ENCODE data around the gene MTSS2. TPM values are rescaled to one million over a fixed set of nuclear protein-coding genes. Genes with fewer than 3 reads are reported as not detected.

MTSS2 gene
- total and polyA plus RNA-seq, 2 of the 4 experiments (the other 2 are of a cell fraction) = 9.1 to 86.2 TPM

- peak overlapping the region; percentile 57 for H3K14ac ChIP-seq (replicated peaks; ENCODE audit: low read depth, low read length)
- no peak for TF ChIP-seq MAZ (IDR thresholded peaks at IDR 0.05; ENCODE audit: borderline replicate concordance, low read depth, low read length)
- no peak for TF ChIP-seq CEBPB (IDR thresholded peaks at IDR 0.05; ENCODE audit: low read depth, low read length)
- TF ChIP-seq RAD21 (IDR thresholded peaks at IDR 0.05; ENCODE audit: low read length) = no peak
- TF ChIP-seq, protein P1, sequence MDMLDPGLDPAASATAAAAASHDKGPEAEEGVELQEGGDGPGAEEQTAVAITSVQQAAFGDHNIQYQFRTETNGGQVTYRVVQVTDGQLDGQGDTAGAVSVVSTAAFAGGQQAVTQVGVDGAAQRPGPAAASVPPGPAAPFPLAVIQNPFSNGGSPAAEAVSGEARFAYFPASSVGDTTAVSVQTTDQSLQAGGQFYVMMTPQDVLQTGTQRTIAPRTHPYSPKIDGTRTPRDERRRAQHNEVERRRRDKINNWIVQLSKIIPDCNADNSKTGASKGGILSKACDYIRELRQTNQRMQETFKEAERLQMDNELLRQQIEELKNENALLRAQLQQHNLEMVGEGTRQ (IDR thresholded peaks at IDR 0.05; ENCODE audit: low read depth, low read length) = no peak
- TF ChIP-seq NFE2L2 (IDR thresholded peaks at IDR 0.05; ENCODE audit: low read depth, low read length) = no peak
- TF ChIP-seq RCOR1 (IDR thresholded peaks at IDR 0.05; ENCODE audit: insufficient replicate concordance, low read length) = no peak
- no peak for TF ChIP-seq CHD1 (IDR thresholded peaks at IDR 0.05; ENCODE audit: low read depth, low read length)
- TF ChIP-seq SMC3 (IDR thresholded peaks at IDR 0.05; ENCODE audit: low read depth, low read length) = no peak
- TF ChIP-seq, protein P2, sequence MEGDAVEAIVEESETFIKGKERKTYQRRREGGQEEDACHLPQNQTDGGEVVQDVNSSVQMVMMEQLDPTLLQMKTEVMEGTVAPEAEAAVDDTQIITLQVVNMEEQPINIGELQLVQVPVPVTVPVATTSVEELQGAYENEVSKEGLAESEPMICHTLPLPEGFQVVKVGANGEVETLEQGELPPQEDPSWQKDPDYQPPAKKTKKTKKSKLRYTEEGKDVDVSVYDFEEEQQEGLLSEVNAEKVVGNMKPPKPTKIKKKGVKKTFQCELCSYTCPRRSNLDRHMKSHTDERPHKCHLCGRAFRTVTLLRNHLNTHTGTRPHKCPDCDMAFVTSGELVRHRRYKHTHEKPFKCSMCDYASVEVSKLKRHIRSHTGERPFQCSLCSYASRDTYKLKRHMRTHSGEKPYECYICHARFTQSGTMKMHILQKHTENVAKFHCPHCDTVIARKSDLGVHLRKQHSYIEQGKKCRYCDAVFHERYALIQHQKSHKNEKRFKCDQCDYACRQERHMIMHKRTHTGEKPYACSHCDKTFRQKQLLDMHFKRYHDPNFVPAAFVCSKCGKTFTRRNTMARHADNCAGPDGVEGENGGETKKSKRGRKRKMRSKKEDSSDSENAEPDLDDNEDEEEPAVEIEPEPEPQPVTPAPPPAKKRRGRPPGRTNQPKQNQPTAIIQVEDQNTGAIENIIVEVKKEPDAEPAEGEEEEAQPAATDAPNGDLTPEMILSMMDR (conservative IDR thresholded peaks at IDR 0.05; ENCODE audit: low read depth, low read length) = no peak
- 0 out of 2 replicates have a peak overlapping the region, but pooled peaks have one; percentile 32 for H3K23ac ChIP-seq (ENCODE audit: low read depth, low read length)
- CTCF ChIA-PET = no interaction called here
- 100% methylated on average over 2 of the region's 3 CpGs; no CpG with 5 or more reads in 1 of the 2 experiments for WGBS, 2 experiments (ENCODE audit: extremely low coverage in 2 of 2, insufficient read length in 1 of 2)
- peak overlapping the region; percentile 45 for H2BK5ac ChIP-seq (ENCODE audit: low read depth, low read length, poor library complexity, severe bottlenecking)
- peaks cover 52% of the 10 kb centered on the region for H3K4me1 ChIP-seq (ENCODE audit: control insufficient read depth, insufficient read depth, low read length)
- H3K4ac ChIP-seq (ENCODE audit: low read depth, low read length) = peak overlapping the region; percentile 97
- no peak overlapping the region for H3K4me3 ChIP-seq (ENCODE audit: insufficient read depth, low read depth, low read length)
- H4K91ac ChIP-seq (ENCODE audit: insufficient read depth, low read depth, low read length) = peak overlapping the region; percentile 99
- no peak overlapping the region for H3K56ac ChIP-seq (ENCODE audit: extremely low read depth, insufficient read depth, low read length)
- peak overlapping the region; percentile 46 for H2AK9ac ChIP-seq (replicated peaks; ENCODE audit: low read depth, low read length, poor library complexity)
- H2BK120ac ChIP-seq (ENCODE audit: low read depth, low read length) = peak overlapping the region; percentile 99
- peaks cover 0 to 43% of the 10 kb centered on the region in 2 experiments; a peak in 2 of 4 replicates for H3K79me1 ChIP-seq (ENCODE audit: low read depth in 1 of 2, low read length in 2 of 2)
- H3K9ac ChIP-seq (ENCODE audit: low read depth, low read length) = no peak overlapping the region
- no peak overlapping the region; the same call in 2 of the 3 replicates for H2BK15ac ChIP-seq (ENCODE audit: low read depth, low read length)
- peak overlapping the region; percentile 11 for H2BK20ac ChIP-seq (ENCODE audit: low read depth, low read length)
- H2AK5ac ChIP-seq (ENCODE audit: low read depth, low read length) = peak overlapping the region; percentile 100
- peaks cover 45% of the 10 kb centered on the region for H3K9me1 ChIP-seq (ENCODE audit: insufficient read depth, low read length)
- H3K27me3 ChIP-seq (ENCODE audit: control insufficient read depth, insufficient read depth, low read length) = no peaks in the 10 kb centered on the region
- H3K27ac ChIP-seq (ENCODE audit: insufficient read depth, low read length) = peak overlapping the region; percentile 80
- H3K4me2 ChIP-seq (ENCODE audit: low read depth, low read length) = no peak overlapping the region
- H3K9me3 ChIP-seq (ENCODE audit: control insufficient read depth, insufficient read depth, low read length) = no peaks in the 10 kb centered on the region
- intact Hi-C loops (cut with micrococcal nuclease) = no loop called here
- POLR2A ChIA-PET (ENCODE audit: unreplicated experiment) = no interaction called here
- H2AFZ ChIP-seq (replicated peaks; ENCODE audit: low read length, poor library complexity) = no peak overlapping the region
- dilution Hi-C loops (cut with HindIII; ENCODE audit: low sequenced_read_pairs, unreplicated experiment) = no loop called here
- H4K20me1 ChIP-seq (ENCODE audit: insufficient read depth, low read length) = no peaks in the 10 kb centered on the region
- H3K36me3 ChIP-seq (ENCODE audit: control insufficient read depth, insufficient read depth, low read length) = no peaks in the 10 kb centered on the region; the same call in 1 of the 2 replicates
- BruUV-seq (replicated peaks) = no TSS peak
- ATAC-seq (ENCODE audit: low read depth) (no peak), DNase-seq (no peak)
- H4K8ac ChIP-seq (ENCODE audit: low read depth in 2 of 2, low read length in 2 of 2) = peak overlapping the region; percentile 4 to 73; a peak in 2 of 4 replicates
- in situ Hi-C loops (cut with MboI; ENCODE audit: low sequenced_read_pairs) = no loop called here
- H3K18ac ChIP-seq (ENCODE audit: low read depth, low read length) = peak overlapping the region; percentile 71; the same call in 1 of the 2 replicates
- H4K5ac ChIP-seq (ENCODE audit: low read depth, low read length) = peak overlapping the region; percentile 22
These were observed 15.2 kb upstream of the MTSS2 start for GRCh38 chr16:70701036-70701435.

Measured in IMR-90 (cell line).